Body of pancreas (tissue), 4 donors: ENCODE results near the gene IL18R1. TPM values are rescaled to one million over a fixed set of nuclear protein-coding genes. Genes with fewer than 3 reads are reported as not detected.

ENCODE experiments used
- ATAC-seq: fragments of 150-250 bp; one replicate; pipeline ENCODE4 v1.9.1; 2016
- DNase-seq, 4 donors: peaks; one replicate each; pipeline ENCODE4 v3.0.0-alpha.2; 2019
- H3K27ac ChIP-seq, 4 donors: fragments of 200-600 bp; sonication (generic); 1 replicate in 3 of 4; 2 replicates in 1 of 4; pipeline versions ENCODE4 v1.5.1 to v1.6.1; 2016 to 2019; ENCODE audit warnings: mild to moderate bottlenecking in 1 of 4, mixed read lengths in 1 of 4, moderate library complexity in 1 of 4
- H3K27me3 ChIP-seq, 2 donors: fragments of 200-600 bp; sonication (generic); one replicate each; pipeline ENCODE4 v1.6.0; 2016; ENCODE audit warnings: mild to moderate bottlenecking in 1 of 2
- H3K36me3 ChIP-seq, 2 donors: fragments of 200-600 bp; sonication (generic); replicated peaks in 1 of 2; 2 replicates each; pipeline ENCODE4 v1.5.1; 2016; ENCODE audit warnings: low read depth in 2 of 2; ENCODE audit not compliant: insufficient read depth in 1 of 2
- H3K4me1 ChIP-seq: fragments of 200-600 bp; sonication (generic); one replicate; pipeline ENCODE4 v1.6.0; 2016
- H3K4me3 ChIP-seq, 2 donors: fragments of 200-600 bp; sonication (generic); 1 replicate in 1 of 2; 2 replicates in 1 of 2; pipeline ENCODE4 v1.5.1; 2016 to 2019
- H3K9me3 ChIP-seq, 3 donors: fragments of 200-600 bp; sonication (generic); 1 replicate in 2 of 3; 2 replicates in 1 of 3; pipeline ENCODE4 v1.5.1; 2016
- CTCF ChIP-seq, 7 experiments: fragments of 450-650 bp in 4 of 7; fragments of 200-600 bp in 3 of 7; sonication (generic) in 3 of 7; IDR thresholded peaks; one replicate each; pipeline ENCODE4 v1.5.1; 2016 to 2019; ENCODE audit warnings: antibody characterized with exemption in 7 of 7
- POLR2A ChIP-seq, 3 donors: fragments of 450-650 bp; IDR thresholded peaks; one replicate each; pipeline ENCODE4 v1.6.1; 2016; ENCODE audit warnings: antibody characterized with exemption in 3 of 3, mild to moderate bottlenecking in 2 of 3
- WGBS, 2 donors: methylation state at CpG; one replicate each; pipeline ENCODE4 v1.1.5; 2017; 5-methylcytosine and 5-hydroxymethylcytosine counted together
- intact Hi-C: fragments of 100-400 bp; cut with DNase I; formaldehyde crosslinking; loops from one replicate; pipeline ENCODE4 v1.15.1; 2023
- total RNA-seq, 2 donors: library from RNA; depleted of rRNA; stranded (reverse); fragments of >200 nt; gene quantifications; one replicate each; pipeline ENCODE4 v1.1.0, GENCODE V29; 2016

IL18R1 gene
- total RNA-seq, 2 donors from 2014 or later, result 3.1 to 5.3 TPM

- ATAC-seq (no peak), DNase-seq (no peak)
- TF ChIP-seq POLR2A (IDR thresholded peaks at IDR 0.05), result no peak
- no peak for TF ChIP-seq CTCF (IDR thresholded peaks at IDR 0.05)
- peaks cover 0 to 3% (median 0%) of the 10 kb centered on the region in 3 donors for H3K9me3 ChIP-seq
- H3K27ac ChIP-seq, result no peak overlapping the region
- H3K36me3 ChIP-seq, result no peaks in the 10 kb centered on the region
- no peaks in the 10 kb centered on the region for H3K4me1 ChIP-seq
- H3K4me3 ChIP-seq, result no peak overlapping the region
- 69 to 76% methylated on average over 7 of the region's 7 CpGs for whole genome bisulfite sequencing, 2 donors
- intact Hi-C loops, result no loop called here
- H3K27me3 ChIP-seq, result no peaks in the 10 kb centered on the region
Measured at GRCh38 chr2:102387763-102388546, 32.4 kb downstream of the IL18R1 start.

DNA sequence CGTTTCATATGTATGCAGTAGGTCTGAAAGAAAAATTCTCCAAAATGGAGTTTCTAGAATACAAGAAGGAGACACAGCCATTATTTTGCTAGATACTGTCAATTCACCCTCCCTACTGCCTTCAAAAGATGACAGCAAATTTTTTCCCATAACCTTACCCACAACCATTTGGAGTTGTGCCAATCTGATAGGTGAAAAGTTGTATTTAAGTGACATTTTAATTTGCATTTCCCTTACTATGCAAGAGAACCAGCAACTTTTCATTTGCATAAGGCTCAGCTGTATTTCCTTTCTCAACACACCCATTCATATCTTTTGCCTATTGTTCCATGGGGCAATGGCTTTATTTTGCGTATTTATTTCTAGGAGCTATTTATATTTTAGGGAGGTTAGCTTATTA lies 36.0 kb downstream of the IL18R1 start:
- WGBS, 2 donors, result 75% methylated on average over 2 of the region's 2 CpGs
- Histone ChIP-seq H3K27me3 (no peaks in the 10 kb centered on the region), H3K27ac (no peak overlapping the region), H3K4me1 (no peaks in the 10 kb centered on the region), H3K36me3 (no peaks in the 10 kb centered on the region), H3K9me3 (no peaks in the 10 kb centered on the region), H3K4me3 (no peak overlapping the region)
- ATAC-seq, result no peak
- DNase-seq, result no peak
- TF ChIP-seq POLR2A (IDR thresholded peaks at IDR 0.05), result no peak
- TF ChIP-seq CTCF (IDR thresholded peaks at IDR 0.05), result no peak
- intact Hi-C loops, result no loop called here

GRCh38 chr2:102392096-102392495 lies 36.5 kb downstream of the IL18R1 start:
- no peaks in the 10 kb centered on the region for H3K27me3 ChIP-seq
- no peaks in the 10 kb centered on the region for H3K36me3 ChIP-seq
- no peak for ATAC-seq
- no peak for DNase-seq
- H3K9me3 ChIP-seq, result no peaks in the 10 kb centered on the region
- TF ChIP-seq POLR2A (IDR thresholded peaks at IDR 0.05) (no peak), CTCF (IDR thresholded peaks at IDR 0.05) (no peak)
- intact Hi-C loops, result no loop called here
- H3K4me3 ChIP-seq, result no peak overlapping the region
- H3K4me1 ChIP-seq, result no peaks in the 10 kb centered on the region
- WGBS, 2 donors, result 49 to 74% methylated on average over 3 of the region's 3 CpGs
- H3K27ac ChIP-seq, result no peak overlapping the region

- intact Hi-C loops, result no loop called here
- no peak for TF ChIP-seq CTCF (IDR thresholded peaks at IDR 0.05)
- no peaks in the 10 kb centered on the region for H3K27me3 ChIP-seq
- 21 to 59% methylated on average over 1 of the region's 1 CpG for WGBS, 2 donors
- H3K36me3 ChIP-seq, result no peaks in the 10 kb centered on the region
- no peaks in the 10 kb centered on the region for H3K9me3 ChIP-seq
- no peak overlapping the region for H3K4me3 ChIP-seq
- no peak overlapping the region for H3K27ac ChIP-seq
- ATAC-seq (no peak), DNase-seq (no peak)
- H3K4me1 ChIP-seq, result no peaks in the 10 kb centered on the region
Measured at GRCh38 chr2:102392942-102393341, 37.3 kb downstream of the IL18R1 start.

- no peaks in the 10 kb centered on the region for H3K27me3 ChIP-seq
- ATAC-seq (no peak), DNase-seq (no peak)
- no peaks in the 10 kb centered on the region for H3K9me3 ChIP-seq
- no peaks in the 10 kb centered on the region for H3K4me1 ChIP-seq
- H3K36me3 ChIP-seq, result no peaks in the 10 kb centered on the region
- 23 to 46% methylated on average over 2 of the region's 2 CpGs for WGBS, 2 donors
- intact Hi-C loops, result no loop called here
- H3K27ac ChIP-seq, result no peak overlapping the region
- no peak for TF ChIP-seq POLR2A (IDR thresholded peaks at IDR 0.05)
- no peak for TF ChIP-seq CTCF (IDR thresholded peaks at IDR 0.05)
- H3K4me3 ChIP-seq, result no peak overlapping the region
Measured at GRCh38 chr2:102396012-102396411, 40.4 kb downstream of the IL18R1 start.
